ENCODE results near the gene LPA. TPM values are rescaled to one million over a fixed set of nuclear protein-coding genes. Genes with fewer than 3 reads are reported as not detected.

The LPA gene
- not detected in 2 replicates for total RNA-seq

GRCh38 chr6:160664198-160664597 is at the start of gene LPA:
Gene LPA (minus strand): TSS chr6:160664275. CDS start chr6:160664214, 61 bp downstream.

GRCh38 chr6:160701918-160702680 is 38.0 kb upstream of the LPA start, which contains the start of gene PLG:
Gene PLG (plus strand): TSS chr6:160702244. CDS start chr6:160702305, 61 bp downstream.

Other genes starting within 250 kb of the LPA start
- gene PLG, start 38.0 kb upstream of the LPA start, total RNA-seq = not detected in 2 replicates

Measured in smooth muscle cell of the pulmonary artery (primary cell).